Measurements from ENCODE around the gene SIPA1L3.
A peak's percentile ranks its signal among the peaks of the same experiment; 100 is the strongest.

Gene SIPA1L3

DNA sequence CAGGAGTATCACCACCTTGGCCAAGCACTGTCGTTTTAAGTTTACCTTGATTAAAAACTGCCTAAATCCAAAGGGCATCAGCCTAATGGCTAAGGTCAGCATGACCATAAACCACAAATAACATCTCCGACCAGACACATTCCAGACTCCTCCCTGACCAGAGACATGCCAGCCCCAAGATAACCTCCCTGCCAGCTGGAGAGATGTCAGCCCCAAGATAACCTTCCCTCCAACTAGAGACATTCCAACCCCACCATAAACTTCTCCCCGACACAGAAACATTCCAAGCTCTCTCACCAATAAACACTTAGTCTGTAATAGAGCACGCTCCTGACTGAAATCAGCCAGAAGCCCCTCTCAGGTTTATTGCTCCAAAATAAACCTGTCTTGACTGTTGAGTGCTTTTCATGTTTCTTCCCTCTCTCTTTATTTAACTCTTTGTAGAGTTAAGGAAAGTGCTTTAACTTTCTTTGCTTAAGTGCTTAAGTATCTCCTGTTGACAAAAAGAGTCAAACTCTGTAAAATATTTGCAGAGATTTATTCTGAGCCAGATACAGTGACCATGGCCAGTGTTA lies 37.2 kb upstream of the SIPA1L3 start:
- Histone ChIP-seq H3K14ac (ENCODE audit: low read length) (no peak overlapping the region), H3K9me3 (replicated peaks in 1 of 2; ENCODE audit: control insufficient read depth in 2 of 2, insufficient read depth in 1 of 2, low read depth in 1 of 2, low read length in 2 of 2) (peaks cover 6 to 13% of the 10 kb centered on the region in 2 donors), H2AFZ (ENCODE audit: low read length) (no peak overlapping the region), H3K23ac (ENCODE audit: low read depth, low read length, poor library complexity) (no peak overlapping the region), H2AK5ac (ENCODE audit: low read depth, low read length) (no peak overlapping the region), H3K4me1 (ENCODE audit: control insufficient read depth in 2 of 2, insufficient read depth in 1 of 2, low read depth in 1 of 2, low read length in 2 of 2) (peaks cover 2 to 4% of the 10 kb centered on the region in 2 donors), H3K4me2 (ENCODE audit: insufficient read depth, low read length, poor library complexity, severe bottlenecking) (no peak overlapping the region), H2BK120ac (ENCODE audit: low read depth, low read length) (no peak overlapping the region), H4K91ac (ENCODE audit: low read depth, low read length, poor library complexity) (no peak overlapping the region), H2BK15ac (ENCODE audit: low read length) (no peak overlapping the region), H3K27ac (replicated peaks; ENCODE audit: low read length) (no peak overlapping the region), H3K9ac (ENCODE audit: low read depth, low read length, poor library complexity) (no peak overlapping the region), H3K36me3 (replicated peaks in 1 of 2; ENCODE audit: control insufficient read depth in 2 of 2, insufficient read depth in 2 of 2, low read length in 2 of 2) (no peaks in the 10 kb centered on the region), H4K8ac (ENCODE audit: low read depth, low read length) (no peak overlapping the region), H3K27me3 (ENCODE audit: control insufficient read depth in 3 of 3, insufficient read depth in 3 of 3, low read depth in 1 of 3, low read length in 3 of 3) (no peaks in the 10 kb centered on the region), H3K79me1 (ENCODE audit: low read depth, low read length) (no peaks in the 10 kb centered on the region), H3K4ac (ENCODE audit: low read length) (no peak overlapping the region), H3K4me3 (ENCODE audit: low read length in 2 of 2) (no peak overlapping the region), H2BK12ac (ENCODE audit: low read length) (no peak overlapping the region), H2BK5ac (ENCODE audit: low read length) (no peak overlapping the region), H3K18ac (ENCODE audit: low read length) (no peak overlapping the region)
- WGBS, 2 donors (ENCODE audit: extremely low coverage in 2 of 2, insufficient read length in 2 of 2, insufficient replicate concordance in 1 of 2), result no CpG with 5 or more reads among the region's 4 CpGs
- DNase-seq (ENCODE audit: low spot score), result no peak

DNA sequence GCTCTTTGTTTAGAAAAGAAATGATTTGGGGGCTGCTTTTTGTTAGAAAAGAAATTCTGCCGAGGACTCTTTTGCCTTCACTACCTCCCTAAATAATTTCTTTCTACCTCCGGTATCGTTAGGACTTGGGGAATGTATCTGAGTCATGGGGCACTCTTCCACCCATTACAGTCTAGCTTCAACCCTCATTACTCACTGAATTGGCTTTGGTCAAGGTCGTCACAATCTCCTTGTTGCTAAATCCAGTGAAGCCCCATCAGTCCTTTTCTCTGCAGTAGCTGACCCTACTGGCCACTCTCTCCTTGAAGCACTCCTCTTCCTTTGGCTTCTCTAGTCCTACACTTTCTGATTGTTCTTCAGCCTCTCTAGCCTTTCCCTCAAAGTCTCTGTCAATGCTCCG lies 34.6 kb upstream of the SIPA1L3 start:
- H3K18ac ChIP-seq (ENCODE audit: low read length), result no peak overlapping the region
- no peak overlapping the region for H3K4me3 ChIP-seq (ENCODE audit: low read length in 2 of 2)
- H2AK5ac ChIP-seq (ENCODE audit: low read depth, low read length), result no peak overlapping the region
- H4K8ac ChIP-seq (ENCODE audit: low read depth, low read length), result no peak overlapping the region
- H3K36me3 ChIP-seq (replicated peaks in 1 of 2; ENCODE audit: control insufficient read depth in 2 of 2, insufficient read depth in 2 of 2, low read length in 2 of 2), result no peaks in the 10 kb centered on the region
- H2BK12ac ChIP-seq (ENCODE audit: low read length), result no peak overlapping the region
- DNase-seq (ENCODE audit: low spot score), result no peak
- H3K27ac ChIP-seq (replicated peaks; ENCODE audit: low read length), result no peak overlapping the region
- no peaks in the 10 kb centered on the region for H3K79me1 ChIP-seq (ENCODE audit: low read depth, low read length)
- WGBS, 2 donors (ENCODE audit: extremely low coverage in 2 of 2, insufficient read length in 2 of 2, insufficient replicate concordance in 1 of 2), result no CpG with 5 or more reads among the region's 5 CpGs
- no peak overlapping the region for H2BK120ac ChIP-seq (ENCODE audit: low read depth, low read length)
- H3K4me1 ChIP-seq (ENCODE audit: control insufficient read depth in 2 of 2, insufficient read depth in 1 of 2, low read depth in 1 of 2, low read length in 2 of 2), result no peaks in the 10 kb centered on the region
- no peak overlapping the region for H4K91ac ChIP-seq (ENCODE audit: low read depth, low read length, poor library complexity)
- peaks cover 6 to 13% of the 10 kb centered on the region in 2 donors for H3K9me3 ChIP-seq (replicated peaks in 1 of 2; ENCODE audit: control insufficient read depth in 2 of 2, insufficient read depth in 1 of 2, low read depth in 1 of 2, low read length in 2 of 2)
- no peak overlapping the region for H3K4ac ChIP-seq (ENCODE audit: low read length)
- H2BK15ac ChIP-seq (ENCODE audit: low read length), result no peak overlapping the region
- no peak overlapping the region for H3K9ac ChIP-seq (ENCODE audit: low read depth, low read length, poor library complexity)
- no peak overlapping the region for H2BK5ac ChIP-seq (ENCODE audit: low read length)
- no peak overlapping the region for H2AFZ ChIP-seq (ENCODE audit: low read length)
- no peak overlapping the region for H3K4me2 ChIP-seq (ENCODE audit: insufficient read depth, low read length, poor library complexity, severe bottlenecking)
- H3K14ac ChIP-seq (ENCODE audit: low read length), result no peak overlapping the region
- H3K27me3 ChIP-seq (ENCODE audit: control insufficient read depth in 3 of 3, insufficient read depth in 3 of 3, low read depth in 1 of 3, low read length in 3 of 3), result no peaks in the 10 kb centered on the region
- H3K23ac ChIP-seq (ENCODE audit: low read depth, low read length, poor library complexity), result no peak overlapping the region

DNA sequence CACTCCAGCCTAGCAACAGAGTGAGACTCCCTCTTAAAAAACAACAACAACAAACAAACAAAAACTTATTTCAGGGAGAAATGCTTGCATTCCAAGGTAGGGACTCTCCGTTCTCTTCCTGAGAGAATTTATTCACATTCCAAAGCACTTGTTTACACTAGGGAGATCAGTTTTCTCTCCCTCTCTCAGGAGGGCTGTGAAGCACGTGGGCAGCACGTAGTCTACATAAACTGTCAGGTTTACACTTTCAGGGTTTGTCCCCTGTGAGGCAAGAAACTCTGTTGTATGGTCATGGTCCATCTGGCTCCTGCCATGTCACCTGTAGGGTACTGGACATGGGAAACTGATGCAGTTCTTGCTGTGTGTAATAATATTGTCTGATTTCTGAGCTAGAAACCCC lies 32.2 kb upstream of the SIPA1L3 start:
- no peak overlapping the region for H3K4me3 ChIP-seq (ENCODE audit: low read length in 2 of 2)
- H4K8ac ChIP-seq (ENCODE audit: low read depth, low read length), result no peak overlapping the region
- no peaks in the 10 kb centered on the region for H3K27me3 ChIP-seq (ENCODE audit: control insufficient read depth in 3 of 3, insufficient read depth in 3 of 3, low read depth in 1 of 3, low read length in 3 of 3)
- H2BK5ac ChIP-seq (ENCODE audit: low read length), result no peak overlapping the region
- H2AK5ac ChIP-seq (ENCODE audit: low read depth, low read length), result no peak overlapping the region
- H3K9ac ChIP-seq (ENCODE audit: low read depth, low read length, poor library complexity), result peak overlapping the region; percentile 54
- no peak for DNase-seq (ENCODE audit: low spot score)
- no peak overlapping the region for H2BK15ac ChIP-seq (ENCODE audit: low read length)
- no peaks in the 10 kb centered on the region for H3K79me1 ChIP-seq (ENCODE audit: low read depth, low read length)
- H2AFZ ChIP-seq (ENCODE audit: low read length), result no peak overlapping the region
- H3K4ac ChIP-seq (ENCODE audit: low read length), result no peak overlapping the region
- H3K9me3 ChIP-seq (replicated peaks in 1 of 2; ENCODE audit: control insufficient read depth in 2 of 2, insufficient read depth in 1 of 2, low read depth in 1 of 2, low read length in 2 of 2), result peaks cover 6 to 8% of the 10 kb centered on the region in 2 donors
- H2BK120ac ChIP-seq (ENCODE audit: low read depth, low read length), result no peak overlapping the region
- H3K23ac ChIP-seq (ENCODE audit: low read depth, low read length, poor library complexity), result no peak overlapping the region
- H3K36me3 ChIP-seq (replicated peaks in 1 of 2; ENCODE audit: control insufficient read depth in 2 of 2, insufficient read depth in 2 of 2, low read length in 2 of 2), result no peaks in the 10 kb centered on the region
- H3K18ac ChIP-seq (ENCODE audit: low read length), result no peak overlapping the region
- no peak overlapping the region for H4K91ac ChIP-seq (ENCODE audit: low read depth, low read length, poor library complexity)
- H3K14ac ChIP-seq (ENCODE audit: low read length), result peak overlapping the region; percentile 67
- H3K27ac ChIP-seq (replicated peaks; ENCODE audit: low read length), result no peak overlapping the region
- H3K4me1 ChIP-seq (ENCODE audit: control insufficient read depth in 2 of 2, insufficient read depth in 1 of 2, low read depth in 1 of 2, low read length in 2 of 2), result no peaks in the 10 kb centered on the region
- no peak overlapping the region for H2BK12ac ChIP-seq (ENCODE audit: low read length)
- no CpG with 5 or more reads among the region's 3 CpGs for WGBS, 2 donors (ENCODE audit: extremely low coverage in 2 of 2, insufficient read length in 2 of 2, insufficient replicate concordance in 1 of 2)
- no peak overlapping the region for H3K4me2 ChIP-seq (ENCODE audit: insufficient read depth, low read length, poor library complexity, severe bottlenecking)

DNA sequence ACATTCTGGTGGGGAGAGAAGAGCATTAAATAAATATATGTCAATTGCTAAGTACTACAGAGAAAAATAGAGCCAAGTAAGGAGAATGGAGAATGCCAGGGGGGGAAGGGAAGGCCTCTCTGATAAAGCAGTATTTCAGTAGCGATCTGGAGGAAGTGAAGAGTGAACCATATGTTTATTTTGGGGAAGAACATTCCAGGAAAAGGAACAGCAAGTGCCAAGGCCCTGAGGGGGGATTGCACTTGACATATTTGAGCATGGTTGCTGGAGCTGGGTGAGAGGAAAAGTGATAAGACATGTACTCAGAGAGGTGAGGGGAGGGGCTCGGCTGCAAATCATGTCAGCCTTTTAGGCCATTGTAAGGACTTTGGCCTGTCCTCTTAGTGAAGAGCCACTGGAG lies 31.0 kb upstream of the SIPA1L3 start:
- Histone ChIP-seq H3K27me3 (ENCODE audit: control insufficient read depth in 3 of 3, insufficient read depth in 3 of 3, low read depth in 1 of 3, low read length in 3 of 3) (no peaks in the 10 kb centered on the region), H4K8ac (ENCODE audit: low read depth, low read length) (no peak overlapping the region), H2BK12ac (ENCODE audit: low read length) (no peak overlapping the region), H3K4ac (ENCODE audit: low read length) (no peak overlapping the region), H2BK120ac (ENCODE audit: low read depth, low read length) (no peak overlapping the region), H3K36me3 (replicated peaks in 1 of 2; ENCODE audit: control insufficient read depth in 2 of 2, insufficient read depth in 2 of 2, low read length in 2 of 2) (no peaks in the 10 kb centered on the region), H3K23ac (ENCODE audit: low read depth, low read length, poor library complexity) (no peak overlapping the region), H2AK5ac (ENCODE audit: low read depth, low read length) (no peak overlapping the region), H3K4me1 (ENCODE audit: control insufficient read depth in 2 of 2, insufficient read depth in 1 of 2, low read depth in 1 of 2, low read length in 2 of 2) (no peaks in the 10 kb centered on the region), H4K91ac (ENCODE audit: low read depth, low read length, poor library complexity) (no peak overlapping the region), H3K18ac (ENCODE audit: low read length) (no peak overlapping the region), H2AFZ (ENCODE audit: low read length) (no peak overlapping the region), H3K4me3 (ENCODE audit: low read length in 2 of 2) (no peak overlapping the region), H3K9ac (ENCODE audit: low read depth, low read length, poor library complexity) (no peak overlapping the region), H3K4me2 (ENCODE audit: insufficient read depth, low read length, poor library complexity, severe bottlenecking) (no peak overlapping the region), H3K27ac (replicated peaks; ENCODE audit: low read length) (no peak overlapping the region), H3K9me3 (replicated peaks in 1 of 2; ENCODE audit: control insufficient read depth in 2 of 2, insufficient read depth in 1 of 2, low read depth in 1 of 2, low read length in 2 of 2) (peaks cover 0 to 5% of the 10 kb centered on the region in 2 donors), H2BK5ac (ENCODE audit: low read length) (no peak overlapping the region), H3K79me1 (ENCODE audit: low read depth, low read length) (no peaks in the 10 kb centered on the region), H2BK15ac (ENCODE audit: low read length) (no peak overlapping the region), H3K14ac (ENCODE audit: low read length) (no peak overlapping the region)
- WGBS, 2 donors (ENCODE audit: extremely low coverage in 2 of 2, insufficient read length in 2 of 2, insufficient replicate concordance in 1 of 2), result no CpG with 5 or more reads among the region's 2 CpGs
- DNase-seq (ENCODE audit: low spot score), result no peak

Data from neuronal stem cell (in vitro differentiated cells).